Astrocyte (in vitro differentiated cells and primary cell): ENCODE measurements around the gene ADARB2. TPM values are rescaled to one million over a fixed set of nuclear protein-coding genes. Genes with fewer than 3 reads are reported as not detected.

Experiments used
- DNase-seq: peaks from one replicate; pipeline ENCODE4 v3.0.0-alpha.2; 2010; ENCODE audit warnings: low read depth
- FAIRE-seq: peaks from 2 replicates; lab custom pipeline; 2011; peaks lifted over from hg19 to GRCh38; lab: Jason Lieb, UNC
- H2AFZ ChIP-seq: 2 replicates; pipeline ENCODE4 v1.6.0; 2012; ENCODE audit warnings: low read depth, low read length, inconsistent platforms
- H3K27ac ChIP-seq: 2 replicates; pipeline ENCODE4 v1.5.1; 2011; ENCODE audit warnings: low read depth, low read length, inconsistent platforms
- H3K27me3 ChIP-seq: 2 replicates; pipeline ENCODE4 v1.6.0; 2011; ENCODE audit warnings: low read length, inconsistent platforms; ENCODE audit not compliant: insufficient read depth
- H3K36me3 ChIP-seq: 2 replicates; pipeline ENCODE4 v1.5.1; 2011; ENCODE audit warnings: low read length, inconsistent platforms; ENCODE audit not compliant: insufficient read depth
- H3K4me1 ChIP-seq: 2 replicates; pipeline ENCODE4 v1.5.1; 2011; ENCODE audit warnings: low read length, inconsistent platforms; ENCODE audit not compliant: insufficient read depth
- H3K4me2 ChIP-seq: 2 replicates; pipeline ENCODE4 v1.6.0; 2012; ENCODE audit warnings: low read length, inconsistent platforms
- H3K4me3 ChIP-seq: 2 replicates; pipeline ENCODE4 v1.5.1; 2011; ENCODE audit warnings: low read depth, mild to moderate bottlenecking, low read length, inconsistent platforms; ENCODE audit not compliant: insufficient read depth
- H3K79me2 ChIP-seq: 2 replicates; pipeline ENCODE4 v1.6.0; 2012; ENCODE audit warnings: mild to moderate bottlenecking, low read length, inconsistent platforms; ENCODE audit not compliant: insufficient read depth
- H3K9ac ChIP-seq: 2 replicates; pipeline ENCODE4 v1.6.0; 2012; ENCODE audit warnings: mild to moderate bottlenecking, low read length, inconsistent platforms
- H3K9me3 ChIP-seq: 2 replicates; pipeline ENCODE4 v1.5.1; 2012; ENCODE audit warnings: low read depth, mild to moderate bottlenecking, low read length, inconsistent platforms; ENCODE audit not compliant: insufficient read depth
- H4K20me1 ChIP-seq: 2 replicates; pipeline ENCODE4 v1.6.0; 2012; ENCODE audit warnings: low read length, inconsistent platforms; ENCODE audit not compliant: insufficient read depth
- H3K27ac Mint-ChIP-seq: one replicate; pipeline ENCODE4 v1.8.0; 2021; ENCODE audit warnings: mild to moderate bottlenecking, mixed read lengths; ENCODE audit not compliant: unreplicated experiment
- H3K27me3 Mint-ChIP-seq: one replicate; pipeline ENCODE4 v1.8.0; 2021; ENCODE audit warnings: low read depth, mixed read lengths; ENCODE audit not compliant: unreplicated experiment
- H3K36me3 Mint-ChIP-seq: one replicate; pipeline ENCODE4 v1.8.0; 2021; ENCODE audit warnings: low read depth, mixed read lengths; ENCODE audit not compliant: unreplicated experiment
- H3K4me1 Mint-ChIP-seq: one replicate; pipeline ENCODE4 v1.8.0; 2021; ENCODE audit warnings: low read depth, mixed read lengths; ENCODE audit not compliant: unreplicated experiment
- H3K4me3 Mint-ChIP-seq: one replicate; pipeline ENCODE4 v1.8.0; 2021; ENCODE audit warnings: mild to moderate bottlenecking, moderate library complexity, mixed read lengths; ENCODE audit not compliant: unreplicated experiment
- H3K9me3 Mint-ChIP-seq: one replicate; pipeline ENCODE4 v1.8.0; 2021; ENCODE audit warnings: mild to moderate bottlenecking, mixed read lengths; ENCODE audit not compliant: unreplicated experiment
- CTCF ChIP-seq: IDR thresholded peaks from 2 replicates; pipeline ENCODE4 v1.5.1; 2011; ENCODE audit warnings: low read depth, mild to moderate bottlenecking, inconsistent platforms, low read length, moderate library complexity; ENCODE audit not compliant: insufficient read depth
- EZH2 ChIP-seq: IDR thresholded peaks from 2 replicates; pipeline ENCODE4 v1.6.1; 2012; ENCODE audit warnings: mild to moderate bottlenecking, low read length, inconsistent platforms; ENCODE audit not compliant: insufficient read depth
- total RNA-seq: library from RNA; stranded (reverse); gene quantifications from 2 replicates; pipeline ENCODE4 v1.2.1, GENCODE V29; 2021

The ADARB2 gene
- total RNA-seq, 1 donor from 2014 or later = 0.18 TPM

DNA sequence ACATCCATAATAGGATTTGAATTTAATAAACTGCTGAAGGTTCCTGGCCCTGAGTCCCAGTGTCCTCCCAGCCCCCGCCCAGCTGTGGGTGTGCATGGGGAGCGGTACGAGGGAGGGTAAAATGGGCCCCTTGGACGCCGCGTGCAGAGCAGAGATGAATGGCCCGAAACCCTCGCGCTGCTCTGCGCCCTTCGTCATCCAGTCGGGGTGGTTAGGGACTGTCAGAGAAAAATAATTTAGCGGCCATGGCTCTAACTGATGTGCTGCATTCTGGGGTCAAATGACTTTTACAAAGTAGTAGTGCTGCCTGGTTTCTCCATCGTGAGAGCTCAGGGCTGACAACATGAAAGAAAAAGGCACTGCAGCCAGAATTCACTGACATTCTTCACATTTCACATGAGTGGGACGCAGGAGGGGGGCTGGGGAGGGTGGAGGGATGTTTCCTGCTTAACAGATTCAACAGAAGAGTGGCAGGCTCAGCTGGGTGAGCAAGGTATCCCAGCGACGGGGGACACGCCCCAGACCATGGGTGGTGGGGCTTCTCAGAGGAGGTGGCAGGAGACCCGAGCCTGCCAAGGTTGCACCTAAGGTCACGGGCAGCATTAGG is 376.7 kb downstream of the ADARB2 start:
- FAIRE-seq = no peak

GRCh38 chr10:1360011-1360557 is 377.2 kb downstream of the ADARB2 start:
- H3K9me3 ChIP-seq = no peaks in the 10 kb centered on the region
- no peak overlapping the region for H2AFZ ChIP-seq
- H3K27ac Mint-ChIP-seq = peak overlapping the region; percentile 85
- H4K20me1 ChIP-seq = no peaks in the 10 kb centered on the region
- H3K27me3 ChIP-seq = no peaks in the 10 kb centered on the region
- no peaks in the 10 kb centered on the region for H3K36me3 Mint-ChIP-seq
- H3K9me3 Mint-ChIP-seq = no peaks in the 10 kb centered on the region
- peaks cover 12% of the 10 kb centered on the region for H3K27me3 Mint-ChIP-seq
- peaks cover 32% of the 10 kb centered on the region for H3K4me1 Mint-ChIP-seq
- FAIRE-seq = no peak
- no peaks in the 10 kb centered on the region for H3K36me3 ChIP-seq
- TF ChIP-seq CTCF (no peak), EZH2 (no peak)
- H3K4me2 ChIP-seq = peak overlapping the region; percentile 46
- H3K9ac ChIP-seq = no peak overlapping the region
- H3K4me1 ChIP-seq = no peaks in the 10 kb centered on the region
- no peak for DNase-seq
- H3K4me3 ChIP-seq = no peak overlapping the region
- no peak overlapping the region for H3K4me3 Mint-ChIP-seq
- H3K27ac ChIP-seq = no peak overlapping the region
- no peaks in the 10 kb centered on the region for H3K79me2 ChIP-seq

More for the DNA sequence above, 376.7 kb downstream of the ADARB2 start:
- Histone ChIP-seq H3K9ac (no peak overlapping the region), H3K4me1 (no peaks in the 10 kb centered on the region), H3K79me2 (no peaks in the 10 kb centered on the region), H3K27ac (no peak overlapping the region), H3K36me3 (no peaks in the 10 kb centered on the region), H4K20me1 (no peaks in the 10 kb centered on the region), H3K9me3 (no peaks in the 10 kb centered on the region), H3K27me3 (no peaks in the 10 kb centered on the region), H3K4me2 (peak overlapping the region; percentile 46), H3K4me3 (no peak overlapping the region), H2AFZ (no peak overlapping the region)
- Mint-ChIP-seq H3K4me1 (peaks cover 32% of the 10 kb centered on the region), H3K4me3 (peak overlapping the region; percentile 27), H3K27ac (peak overlapping the region; percentile 85), H3K36me3 (no peaks in the 10 kb centered on the region), H3K27me3 (peaks cover 11% of the 10 kb centered on the region), H3K9me3 (no peaks in the 10 kb centered on the region)
- no peak for TF ChIP-seq EZH2
- no peak for TF ChIP-seq CTCF
- DNase-seq = no peak

DNA sequence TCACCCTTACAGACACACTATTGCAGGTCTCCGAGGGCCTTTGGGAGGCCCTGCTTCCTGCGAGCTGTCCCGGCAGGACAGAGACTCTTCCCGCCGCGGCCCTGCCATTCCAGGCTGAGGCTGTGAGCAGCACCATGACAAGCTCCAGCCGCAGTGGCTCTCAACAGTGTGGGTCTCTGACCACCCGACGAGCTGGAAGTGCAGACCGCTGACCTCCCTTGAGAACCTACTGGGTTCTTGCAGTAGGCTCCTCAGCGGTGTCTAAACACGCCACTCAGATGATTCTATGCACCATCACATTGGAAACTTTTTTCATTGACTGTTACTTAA is 377.7 kb downstream of the ADARB2 start:
- Mint-ChIP-seq H3K9me3 (no peaks in the 10 kb centered on the region), H3K36me3 (no peaks in the 10 kb centered on the region), H3K27me3 (peaks cover 15% of the 10 kb centered on the region), H3K4me3 (no peak overlapping the region), H3K27ac (no peak overlapping the region), H3K4me1 (peaks cover 32% of the 10 kb centered on the region)
- no peaks in the 10 kb centered on the region for H3K4me1 ChIP-seq
- H3K36me3 ChIP-seq = no peaks in the 10 kb centered on the region
- no peak overlapping the region for H3K9ac ChIP-seq
- H2AFZ ChIP-seq = no peak overlapping the region
- TF ChIP-seq CTCF = no peak
- TF ChIP-seq EZH2 = no peak
- no peaks in the 10 kb centered on the region for H3K9me3 ChIP-seq
- no peak overlapping the region for H3K4me2 ChIP-seq
- H3K27me3 ChIP-seq = no peaks in the 10 kb centered on the region
- FAIRE-seq = no peak
- no peak overlapping the region for H3K4me3 ChIP-seq
- H3K27ac ChIP-seq = no peak overlapping the region
- H3K79me2 ChIP-seq = no peaks in the 10 kb centered on the region
- DNase-seq = no peak
- H4K20me1 ChIP-seq = no peaks in the 10 kb centered on the region
